NCI-H1105 (cell line): Measurements from ENCODE around the gene KRTAP10-2.
"Not testable (repeated sequence)": the region's sequence is repeated elsewhere in the genome, so short reads cannot be mapped to it uniquely, and the experiment has no call there.

Experiments used
- DNase-seq: peaks from one replicate; lab custom pipeline; 2025; lab: John Stamatoyannopoulos, UW

The KRTAP10-2 gene

GRCh38 chr21:44567481-44568171, 16.3 kb upstream of the KRTAP10-2 start:
- no peak for DNase-seq

GRCh38 chr21:44566403-44566802, 15.1 kb upstream of the KRTAP10-2 start:
- DNase-seq = no peak

GRCh38 chr21:44564886-44565598, 13.7 kb upstream of the KRTAP10-2 start:
- no peak for DNase-seq

- no peak for DNase-seq
Observed at GRCh38 chr21:44564099-44564498, 12.8 kb upstream of the KRTAP10-2 start.

GRCh38 chr21:44558695-44559094, 7.4 kb upstream of the KRTAP10-2 start, which contains the start of gene KRTAP10-3:
Gene KRTAP10-3 (minus strand): TSS chr21:44558795. CDS start chr21:44558715, 80 bp downstream.
- no peak for DNase-seq

GRCh38 chr21:44558329-44558675, 7.0 kb upstream of the KRTAP10-2 start:
- DNase-seq = not testable (repeated sequence)

- no peak for DNase-seq
Observed at GRCh38 chr21:44557491-44558328, 6.4 kb upstream of the KRTAP10-2 start.

GRCh38 chr21:44556879-44557278, 5.6 kb upstream of the KRTAP10-2 start:
- DNase-seq = peak; percentile 22

GRCh38 chr21:44555200-44555875, 4.0 kb upstream of the KRTAP10-2 start:
- DNase-seq = no peak

GRCh38 chr21:44552681-44553080, 1.4 kb upstream of the KRTAP10-2 start:
- no peak for DNase-seq

- DNase-seq = no peak
Observed at GRCh38 chr21:44552136-44552535, 831 bp upstream of the KRTAP10-2 start.

GRCh38 chr21:44550807-44551206, 498 bp downstream of the KRTAP10-2 start:
- no peak for DNase-seq

GRCh38 chr21:44550285-44550684, 1.0 kb downstream of the KRTAP10-2 start:
- DNase-seq = not testable (repeated sequence)

GRCh38 chr21:44549525-44550211, 1.6 kb downstream of the KRTAP10-2 start:
- no peak for DNase-seq

GRCh38 chr21:44548922-44549321, 2.4 kb downstream of the KRTAP10-2 start:
- DNase-seq = no peak

GRCh38 chr21:44548381-44548780, 2.9 kb downstream of the KRTAP10-2 start:
- no peak for DNase-seq

- no peak for DNase-seq
Observed at GRCh38 chr21:44547656-44548331, 3.5 kb downstream of the KRTAP10-2 start.

- DNase-seq = no peak
Observed at GRCh38 chr21:44544566-44544965, 6.7 kb downstream of the KRTAP10-2 start.

- DNase-seq = no peak
Observed at GRCh38 chr21:44542716-44543115, 8.6 kb downstream of the KRTAP10-2 start.

GRCh38 chr21:44540741-44541288, 10.5 kb downstream of the KRTAP10-2 start:
- no peak for DNase-seq
